ENCODE measurements around the gene SLC6A13.

GRCh38 chr12:179885-180284 is 82.8 kb downstream of the SLC6A13 start:
- TF ChIP-seq POLR2A (IDR thresholded peaks at IDR 0.05) = no peak
- TF ChIP-seq CTCF (IDR thresholded peaks at IDR 0.05) = no peak
